Left kidney (tissue), 2 donors: Measurements from ENCODE around the gene MTO1. TPM values are rescaled to one million over a fixed set of nuclear protein-coding genes. Genes with fewer than 3 reads are reported as not detected.
"Not testable (repeated sequence)": the region's sequence is repeated elsewhere in the genome, so short reads cannot be mapped to it uniquely, and the experiment has no call there.

Experiments used
- DNase-seq: peaks from one replicate; pipeline ENCODE4 v3.0.0-alpha.2; 2013
- polyA plus RNA-seq: library from polyadenylated mRNA; unstranded; fragments of 120-200 nt; gene quantifications from one replicate; pipeline ENCODE4 v1.2.1, GENCODE V29; 2013; ENCODE audit not compliant: insufficient read length

The MTO1 gene
- polyA plus RNA-seq, 1 donor: 38.6 TPM

DNA sequence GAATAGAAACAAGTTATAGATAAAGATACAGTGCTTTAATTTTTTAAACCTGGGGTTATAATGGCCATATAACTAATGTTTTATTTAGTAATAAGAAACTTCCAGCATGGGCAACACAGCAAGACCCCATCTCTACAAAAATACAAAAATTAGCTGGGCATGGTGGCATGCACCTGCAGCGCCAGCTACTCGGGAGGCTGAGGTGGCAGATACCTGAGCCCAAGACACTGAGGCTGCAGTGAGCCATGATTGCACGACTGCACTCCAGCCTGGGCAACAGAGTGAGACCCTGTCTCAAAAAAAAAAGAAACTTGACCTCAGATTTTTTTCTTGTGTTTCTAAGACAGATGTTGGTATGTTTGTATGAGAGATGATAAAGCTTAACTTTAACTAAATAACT is 36.4 kb downstream of the MTO1 start:
- DNase-seq: no peak

DNA sequence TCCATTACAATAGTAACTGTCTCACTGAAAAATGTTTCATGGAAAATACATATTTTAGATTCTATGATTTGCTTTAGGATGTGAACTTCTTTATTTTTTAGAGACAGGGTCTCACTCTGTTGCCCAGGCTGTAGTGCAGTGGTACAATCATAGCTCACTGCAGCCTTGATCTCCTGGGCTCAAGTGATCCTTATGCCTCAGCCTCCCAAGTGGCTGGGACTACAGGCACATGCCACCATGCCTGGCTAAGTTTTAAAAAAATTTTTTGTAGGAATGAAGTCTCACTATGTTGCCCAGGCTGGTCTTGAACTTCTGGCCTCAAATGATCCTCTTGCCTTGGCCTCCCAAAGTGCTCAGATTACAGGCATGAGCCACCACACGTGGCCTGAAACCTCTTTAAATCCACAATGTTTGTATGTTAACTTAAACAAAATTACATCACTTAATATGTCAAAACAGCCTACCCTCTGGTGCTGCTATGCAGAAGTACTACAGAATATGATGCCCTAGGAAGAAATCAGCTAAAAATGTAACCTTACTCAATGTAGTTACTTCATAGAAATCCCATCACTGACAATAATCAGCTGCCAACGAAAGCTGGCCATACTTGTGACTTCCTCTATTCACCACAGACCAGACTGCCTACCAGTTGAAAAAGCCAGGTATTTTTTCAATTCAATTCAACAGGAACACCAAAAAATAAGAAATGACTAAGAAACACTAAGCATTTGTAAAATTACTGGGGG is 41.7 kb downstream of the MTO1 start:
- DNase-seq: no peak

DNA sequence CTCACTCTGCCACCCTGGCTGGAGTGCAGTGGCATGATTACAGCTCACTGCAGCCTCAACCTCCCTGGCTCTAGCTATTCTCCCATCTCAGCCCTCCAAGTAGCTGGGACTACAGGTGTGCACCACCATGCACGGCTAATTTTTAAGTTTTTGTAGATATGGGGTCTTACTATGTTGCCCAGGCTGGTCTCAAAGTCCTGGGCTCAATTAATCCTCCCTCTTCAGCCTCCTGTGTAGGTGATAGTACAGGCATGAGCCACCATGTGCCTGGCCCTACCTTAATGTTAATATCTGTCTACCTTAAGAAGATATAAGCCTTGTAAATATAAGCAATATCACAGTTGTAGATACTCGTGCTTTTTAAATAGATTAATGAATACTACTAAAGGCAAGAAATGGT is 42.6 kb downstream of the MTO1 start:
- no peak for DNase-seq

DNA sequence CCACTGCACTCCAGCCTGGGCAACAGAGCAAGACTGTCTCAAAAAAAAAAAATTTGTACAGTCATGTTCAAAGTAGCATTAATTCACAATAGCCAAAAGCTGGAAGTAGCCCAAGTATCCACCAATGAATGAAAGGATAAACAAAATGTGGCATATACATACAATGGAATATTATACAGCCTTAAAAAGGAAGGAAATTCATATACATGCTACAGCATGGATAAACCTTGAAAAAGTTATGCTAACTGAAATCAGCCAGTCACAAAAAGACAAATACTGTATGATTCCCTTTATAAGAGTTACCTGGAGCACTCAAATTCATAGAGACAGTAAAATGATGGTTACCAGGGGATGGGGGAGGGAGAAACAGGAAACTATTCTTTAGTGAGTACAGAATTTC is 43.6 kb downstream of the MTO1 start:
- no peak for DNase-seq

DNA sequence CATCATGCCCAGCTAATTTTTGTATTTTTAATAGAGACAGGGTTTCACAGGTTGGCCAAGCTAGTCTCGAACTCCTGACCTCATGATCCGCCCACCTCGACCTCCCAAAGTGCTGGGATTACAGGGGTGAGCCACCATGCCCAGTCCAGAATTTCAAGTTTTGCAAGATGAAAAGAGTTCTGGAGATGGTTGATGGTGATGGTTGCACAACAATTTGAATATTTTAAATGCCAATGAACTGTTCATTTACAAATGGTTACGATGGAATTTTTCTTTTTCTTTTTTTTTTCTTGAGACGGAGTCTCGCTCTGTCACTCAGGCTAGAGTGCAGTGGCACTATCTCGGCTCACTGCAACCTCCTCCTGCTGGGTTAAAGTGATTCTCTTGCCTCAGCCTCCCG is 44.2 kb downstream of the MTO1 start:
- not testable (repeated sequence) for DNase-seq

DNA sequence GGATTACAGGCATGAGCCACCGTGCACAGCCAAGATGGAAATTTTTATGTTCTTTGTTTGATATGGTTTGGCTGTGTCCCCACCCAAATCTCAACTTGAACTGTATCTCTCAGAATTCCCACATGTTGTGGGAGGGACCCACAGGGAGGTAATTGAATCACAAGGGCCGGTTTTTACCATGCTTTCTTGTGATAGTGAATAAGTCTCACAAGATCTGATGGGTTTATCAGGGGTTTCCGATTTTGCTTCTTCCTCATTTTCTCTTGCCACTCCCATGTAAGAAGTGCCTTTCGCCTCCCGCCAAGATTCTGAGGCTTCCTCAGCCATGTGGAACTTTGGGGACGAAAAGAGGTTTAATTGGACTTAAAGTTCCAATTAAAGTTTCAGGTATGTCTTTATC is 44.7 kb downstream of the MTO1 start:
- DNase-seq: no peak

DNA sequence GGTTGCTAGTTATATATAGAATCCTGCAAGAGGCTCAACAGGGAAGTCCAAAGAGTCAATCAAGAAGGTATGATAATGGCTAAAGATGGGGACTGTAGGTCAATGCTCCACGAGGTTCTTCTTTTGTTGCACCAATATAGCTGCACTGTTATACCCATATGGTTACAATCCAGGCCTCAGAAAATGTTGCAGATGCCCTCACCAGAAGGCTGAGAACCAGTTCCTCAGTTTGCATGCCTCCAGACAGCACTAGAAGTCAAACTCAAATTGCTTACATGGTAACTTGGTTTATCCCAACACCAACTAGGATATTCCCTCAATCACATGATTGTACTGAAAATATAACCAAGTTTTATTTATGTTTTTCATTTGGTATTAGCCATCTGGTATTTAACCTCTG is 47.2 kb downstream of the MTO1 start:
- DNase-seq: no peak

DNA sequence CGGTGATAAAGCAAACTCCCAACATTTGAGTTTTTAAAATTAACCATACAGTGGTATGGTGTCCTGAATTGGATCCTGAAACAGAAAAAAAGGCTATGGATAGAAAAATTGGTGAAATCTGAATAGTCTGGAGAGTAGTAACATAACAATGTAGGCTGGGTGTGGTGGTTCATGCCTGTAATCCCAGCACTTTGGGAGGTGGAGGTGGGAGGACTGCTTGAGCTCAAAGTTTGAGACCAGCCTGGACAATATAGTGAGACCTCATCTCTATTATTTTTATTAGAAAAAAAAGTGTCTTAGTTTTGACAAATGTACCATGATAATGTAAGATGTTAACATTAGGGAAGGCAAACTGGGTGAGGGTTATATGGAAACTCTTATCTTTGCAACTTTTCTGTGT is 48.3 kb downstream of the MTO1 start:
- DNase-seq: no peak

DNA sequence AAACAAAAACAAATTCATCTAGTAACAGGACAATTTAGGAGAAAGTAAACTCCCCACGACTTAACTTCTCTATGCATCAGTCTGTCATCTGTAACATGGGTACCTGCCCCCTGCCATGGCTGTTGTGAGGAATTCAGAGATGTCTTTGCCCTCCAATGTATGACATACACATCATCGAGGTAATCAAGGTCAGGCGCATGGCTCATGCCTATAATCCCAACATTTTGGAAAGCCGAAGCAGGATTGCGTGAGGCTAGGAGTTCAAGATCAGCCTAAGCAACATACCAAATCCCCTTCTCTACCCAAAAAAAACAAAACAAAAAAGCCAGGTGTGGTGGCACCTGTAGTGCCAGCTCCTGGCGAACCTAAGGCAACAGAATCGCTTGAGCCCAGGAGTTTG is 50.3 kb downstream of the MTO1 start:
- no peak for DNase-seq

DNA sequence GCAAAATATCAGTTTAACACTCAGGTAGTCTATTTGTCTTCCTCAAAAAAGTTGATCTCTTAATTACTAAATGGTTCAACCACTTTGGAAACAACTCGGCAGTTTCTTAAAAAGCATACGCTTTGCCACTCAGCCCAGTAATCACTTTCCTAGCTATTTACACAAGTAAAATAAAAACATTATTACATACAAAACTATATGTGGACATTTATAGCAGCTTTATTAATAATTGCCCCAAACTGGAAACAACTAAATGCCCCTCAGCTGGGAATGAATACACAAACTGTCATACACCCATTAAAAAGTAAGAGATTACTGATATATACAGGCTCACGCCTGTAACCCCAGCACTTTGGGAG is 51.9 kb downstream of the MTO1 start:
- no peak for DNase-seq

DNA sequence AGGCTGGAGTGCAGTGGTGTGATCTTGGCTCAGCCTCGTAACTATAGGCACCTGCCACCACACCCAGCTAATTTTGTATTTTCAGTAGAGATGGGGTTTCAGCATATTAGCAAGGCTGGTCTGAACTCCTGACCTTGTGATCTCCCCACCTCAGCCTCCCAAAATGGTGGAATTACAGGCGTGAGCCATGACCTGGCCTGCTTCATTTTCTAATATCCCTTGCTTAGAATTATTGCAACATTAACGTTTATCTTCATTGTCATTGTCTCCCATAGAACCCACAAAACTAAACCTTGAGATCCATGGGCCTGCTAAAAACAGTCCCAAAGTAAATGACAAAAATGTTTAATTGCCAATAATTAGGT is 53.2 kb downstream of the MTO1 start:
- DNase-seq: no peak

DNA sequence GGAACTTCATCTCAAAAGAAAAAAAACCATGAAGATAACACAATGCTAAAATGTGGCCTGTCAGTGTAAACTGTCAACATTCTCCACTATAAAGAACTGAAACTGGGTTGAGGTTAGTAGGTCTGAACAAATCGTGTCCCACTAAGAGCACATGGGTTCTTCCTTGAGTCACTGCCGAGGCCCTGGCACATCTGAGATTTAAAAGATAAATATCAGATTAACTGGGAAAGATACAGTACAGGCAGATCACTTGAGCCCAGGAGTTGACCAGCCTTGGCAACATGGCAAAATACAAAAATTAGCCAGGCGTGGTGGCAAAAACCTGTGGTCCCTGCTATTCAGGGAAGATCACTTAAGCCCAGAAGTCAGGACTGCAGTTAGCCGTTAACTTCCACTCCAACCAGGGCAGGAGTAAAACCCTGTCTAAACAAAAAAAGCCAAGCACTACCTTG is 53.7 kb downstream of the MTO1 start:
- DNase-seq: no peak

DNA sequence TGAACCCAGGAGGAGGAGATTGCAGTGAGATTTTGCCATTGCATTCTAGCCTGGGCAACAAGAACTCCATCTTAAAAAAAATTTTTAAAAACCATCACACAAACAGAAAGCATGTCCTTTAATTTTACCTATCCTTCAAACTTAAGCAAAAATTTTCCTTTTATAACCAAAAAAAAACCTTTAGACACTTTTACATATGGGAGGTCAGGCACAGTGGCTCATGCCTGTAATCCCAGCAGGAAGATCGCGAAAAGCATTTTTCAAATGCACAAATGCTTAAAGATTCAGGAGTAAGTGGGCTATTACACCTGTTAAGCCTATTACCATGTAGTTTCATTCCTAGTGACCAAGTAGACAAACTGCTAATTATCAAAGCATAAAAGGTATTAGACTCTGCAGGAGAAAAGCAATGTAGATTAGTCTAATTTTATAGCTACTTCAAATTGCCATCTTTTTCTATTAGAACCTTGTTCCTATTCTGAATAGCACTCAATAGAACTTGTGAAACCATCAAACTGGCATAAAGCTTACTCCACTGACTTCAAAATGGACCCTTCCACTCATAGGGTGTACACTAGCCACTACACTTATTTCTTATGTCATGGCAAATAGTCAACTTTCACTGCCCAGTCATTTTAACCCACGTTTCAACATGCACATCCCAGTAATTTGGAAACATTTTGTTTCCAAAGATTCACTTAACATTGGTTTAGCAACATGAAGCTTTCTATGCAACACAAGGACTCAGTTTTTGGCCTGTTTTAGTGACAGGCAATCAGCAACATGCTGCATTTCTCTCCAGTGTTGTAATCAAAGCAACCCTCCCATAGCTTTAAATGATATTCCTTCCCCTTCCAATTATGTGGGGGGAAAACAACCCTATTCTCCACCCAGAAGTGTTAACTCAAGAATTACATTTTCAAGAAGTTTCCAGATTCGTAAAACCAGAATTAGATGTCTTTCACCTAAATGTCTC is 55.3 kb downstream of the MTO1 start:
- no peak for DNase-seq

DNA sequence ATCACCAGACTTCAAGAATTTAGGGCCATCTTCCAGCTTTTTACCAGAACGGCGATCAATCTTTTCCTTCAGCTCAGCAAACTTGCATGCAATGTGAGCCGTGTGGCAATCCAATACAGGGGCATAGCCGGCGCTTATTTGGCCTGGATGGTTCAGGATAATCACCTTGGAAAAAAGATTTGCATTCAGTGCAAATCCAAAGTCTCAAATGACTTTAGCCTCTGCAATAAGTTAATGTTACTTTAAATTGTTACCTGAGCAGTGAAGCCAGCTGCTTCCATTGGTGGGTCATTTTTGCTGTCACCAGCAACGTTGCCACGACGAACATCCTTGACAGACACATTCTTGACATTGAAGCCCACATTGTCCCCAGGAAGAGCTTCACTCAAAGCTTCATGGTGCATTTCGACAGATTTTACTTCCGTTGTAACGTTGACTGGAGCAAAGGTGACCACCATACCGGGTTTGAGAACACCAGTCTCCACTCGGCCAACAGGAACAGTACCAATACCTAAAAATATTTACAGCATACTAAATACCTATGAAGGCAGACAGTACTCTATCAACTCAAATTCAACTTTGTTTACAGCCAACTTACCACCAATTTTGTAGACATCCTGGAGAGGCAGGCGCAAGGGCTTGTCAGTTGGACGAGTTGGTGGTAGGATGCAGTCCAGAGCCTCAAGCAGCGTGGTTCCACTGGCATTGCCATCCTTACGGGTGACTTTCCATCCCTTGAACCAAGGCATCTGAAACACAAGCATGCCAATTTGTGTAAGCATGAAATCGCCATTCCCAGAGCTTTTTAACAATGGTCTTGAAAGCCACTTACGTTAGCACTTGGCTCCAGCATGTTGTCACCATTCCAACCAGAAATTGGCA is 56.8 kb downstream of the MTO1 start:
- DNase-seq: not testable (repeated sequence)

DNA sequence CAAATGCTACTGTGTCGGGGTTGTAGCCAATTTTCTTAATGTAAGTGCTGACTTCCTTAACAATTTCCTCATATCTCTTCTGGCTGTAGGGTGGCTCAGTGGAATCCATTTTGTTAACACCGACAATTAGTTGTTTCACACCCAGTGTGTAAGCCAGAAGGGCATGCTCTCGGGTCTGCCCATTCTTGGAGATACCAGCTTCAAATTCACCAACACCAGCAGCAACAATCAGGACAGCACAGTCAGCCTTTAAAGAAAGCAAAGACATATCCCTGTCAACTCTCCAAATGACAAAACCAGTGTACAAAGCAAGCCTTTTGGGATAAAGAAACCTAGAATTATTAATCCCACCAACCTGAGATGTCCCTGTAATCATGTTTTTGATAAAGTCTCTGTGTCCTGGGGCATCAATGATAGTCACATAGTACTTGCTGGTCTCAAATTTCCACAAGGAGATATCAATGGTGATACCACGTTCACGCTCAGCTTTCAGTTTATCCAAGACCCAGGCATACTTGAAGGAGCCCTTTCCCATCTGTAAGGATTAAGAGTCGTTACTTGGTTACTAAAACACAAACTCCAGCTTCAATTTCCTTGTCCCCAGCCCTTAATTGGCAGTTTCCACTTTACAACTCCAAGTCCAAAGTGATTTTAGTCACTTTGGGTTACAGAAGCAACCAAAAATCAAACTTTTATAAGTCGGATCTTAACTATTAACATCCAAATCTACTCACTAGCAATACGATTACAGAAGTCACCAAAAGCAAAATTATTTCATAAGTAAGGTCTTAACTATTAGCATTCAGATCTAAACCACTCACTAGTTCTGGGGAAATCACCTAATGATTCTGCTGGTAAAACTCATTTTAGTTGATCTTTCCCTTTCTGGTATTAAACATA is 57.7 kb downstream of the MTO1 start:
- DNase-seq: not testable (repeated sequence)

DNA sequence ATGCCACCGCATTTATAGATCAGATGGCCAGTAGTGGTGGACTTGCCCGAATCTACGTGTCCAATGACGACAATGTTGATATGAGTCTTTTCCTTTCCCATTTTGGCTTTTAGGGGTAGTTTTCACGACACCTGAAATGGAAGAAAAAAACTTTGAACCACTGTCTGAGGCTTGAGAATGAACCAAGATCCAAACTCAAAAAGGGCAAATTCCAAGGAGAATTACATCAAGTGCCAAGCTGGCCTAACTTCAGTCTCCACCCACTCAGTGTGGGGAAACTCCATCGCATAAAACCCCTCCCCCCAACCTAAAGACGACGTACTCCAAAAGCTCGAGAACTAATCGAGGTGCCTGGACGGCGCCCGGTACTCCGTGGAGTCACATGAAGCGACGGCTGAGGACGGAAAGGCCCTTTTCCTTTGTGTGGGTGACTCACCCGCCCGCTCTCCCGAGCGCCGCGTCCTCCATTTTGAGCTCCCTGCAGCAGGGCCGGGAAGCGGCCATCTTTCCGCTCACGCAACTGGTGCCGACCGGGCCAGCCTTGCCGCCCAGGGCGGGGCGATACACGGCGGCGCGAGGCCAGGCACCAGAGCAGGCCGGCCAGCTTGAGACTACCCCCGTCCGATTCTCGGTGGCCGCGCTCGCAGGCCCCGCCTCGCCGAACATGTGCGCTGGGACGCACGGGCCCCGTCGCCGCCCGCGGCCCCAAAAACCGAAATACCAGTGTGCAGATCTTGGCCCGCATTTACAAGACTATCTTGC is 58.6 kb downstream of the MTO1 start:
- peak; percentile 41 for DNase-seq

DNA sequence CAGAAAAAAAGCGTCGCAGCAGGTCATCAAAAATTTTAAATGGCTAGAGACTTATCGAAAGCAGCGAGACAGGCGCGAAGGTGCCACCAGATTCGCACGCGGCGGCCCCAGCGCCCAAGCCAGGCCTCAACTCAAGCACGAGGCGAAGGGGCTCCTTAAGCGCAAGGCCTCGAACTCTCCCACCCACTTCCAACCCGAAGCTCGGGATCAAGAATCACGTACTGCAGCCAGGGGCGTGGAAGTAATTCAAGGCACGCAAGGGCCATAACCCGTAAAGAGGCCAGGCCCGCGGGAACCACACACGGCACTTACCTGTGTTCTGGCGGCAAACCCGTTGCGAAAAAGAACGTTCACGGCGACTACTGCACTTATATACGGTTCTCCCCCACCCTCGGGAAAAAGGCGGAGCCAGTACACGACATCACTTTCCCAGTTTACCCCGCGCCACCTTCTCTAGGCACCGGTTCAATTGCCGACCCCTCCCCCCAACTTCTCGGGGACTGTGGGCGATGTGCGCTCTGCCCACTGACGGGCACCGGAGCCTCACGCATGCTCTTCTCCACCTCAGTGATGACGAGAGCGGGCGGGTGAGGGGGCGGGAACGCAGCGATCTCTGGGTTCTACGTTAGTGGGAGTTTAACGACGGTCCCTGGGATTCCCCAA is 59.3 kb downstream of the MTO1 start, which contains the start of gene EEF1A1:
EEF1A1 (minus strand) TSS at position 345 of the 663 bp plus-strand sequence. CDS start 1,006 bp downstream, outside the sequence.
- peak; percentile 100 for DNase-seq

DNA sequence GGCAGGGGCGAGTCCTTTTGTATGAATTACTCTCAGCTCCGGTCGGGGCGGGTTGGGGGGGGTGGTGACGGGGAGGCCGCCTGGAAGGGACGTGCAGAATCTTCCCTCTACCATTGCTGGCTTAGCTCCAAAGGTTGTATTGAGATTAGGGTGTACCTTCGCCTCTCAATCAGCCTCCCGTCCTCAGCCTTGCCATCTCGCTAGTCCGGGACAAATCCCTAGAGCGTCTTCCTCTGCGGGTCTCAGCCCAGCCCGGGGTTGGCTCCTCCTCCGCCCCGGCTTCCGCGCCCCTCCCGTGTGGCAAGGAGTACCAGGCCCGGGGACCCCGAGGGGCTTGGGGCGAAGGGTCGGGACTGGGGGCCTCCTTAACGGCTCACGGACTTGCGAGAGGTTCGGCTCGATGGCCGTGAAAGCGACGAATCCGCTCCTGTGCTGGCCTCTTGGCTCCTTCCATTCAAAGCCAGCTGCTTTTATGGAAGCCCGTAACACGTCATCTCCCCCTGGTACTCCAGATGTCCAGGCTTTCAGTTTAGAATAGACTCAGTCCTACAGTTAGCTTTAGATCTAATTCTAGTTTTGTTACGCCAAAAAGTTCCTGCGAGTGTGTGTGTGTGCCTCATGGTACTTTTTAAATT is 59.9 kb downstream of the MTO1 start:
- DNase-seq: peak; percentile 80

DNA sequence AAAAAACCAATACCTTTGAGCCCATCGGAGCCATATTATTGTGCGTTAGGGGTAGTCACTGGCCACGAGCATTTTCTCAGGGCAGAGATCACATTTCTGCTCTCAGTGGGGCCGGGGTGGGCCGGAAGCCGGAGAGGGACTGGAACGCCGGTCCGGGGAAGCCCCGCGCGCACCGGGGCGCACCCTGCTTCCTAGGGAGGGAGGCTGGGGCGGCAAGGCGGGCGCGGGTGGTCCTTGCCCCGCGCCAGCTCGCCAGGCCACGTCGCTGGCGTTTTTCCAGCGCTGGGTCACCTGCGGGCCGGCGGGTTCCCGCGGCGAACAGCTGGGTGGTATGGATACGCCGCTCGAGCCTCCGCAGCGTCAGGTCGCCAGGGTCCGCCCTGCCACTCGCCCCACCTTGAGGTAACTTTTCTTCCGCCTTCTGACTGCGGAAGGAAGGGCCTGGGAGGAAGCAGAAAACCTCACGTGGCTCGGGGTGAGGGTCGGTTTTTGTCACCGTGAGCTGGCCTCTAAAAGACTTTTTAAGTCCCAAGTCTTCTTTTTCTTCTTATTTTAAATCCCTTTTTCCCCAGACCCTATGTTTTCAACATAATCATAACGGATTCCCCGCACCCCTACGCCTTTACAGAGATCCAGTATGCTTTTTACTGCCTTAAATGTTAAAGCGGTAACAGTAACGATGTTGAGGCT is 62.0 kb downstream of the MTO1 start:
- peak; percentile 61 for DNase-seq
